ENCODE data around the gene DIS3L2. TPM values are rescaled to one million over a fixed set of nuclear protein-coding genes. Genes with fewer than 3 reads are reported as not detected.

The DIS3L2 gene
- total and polyA plus RNA-seq, 10 donors = 9.1 to 59.8 (median 35.4) TPM

DNA sequence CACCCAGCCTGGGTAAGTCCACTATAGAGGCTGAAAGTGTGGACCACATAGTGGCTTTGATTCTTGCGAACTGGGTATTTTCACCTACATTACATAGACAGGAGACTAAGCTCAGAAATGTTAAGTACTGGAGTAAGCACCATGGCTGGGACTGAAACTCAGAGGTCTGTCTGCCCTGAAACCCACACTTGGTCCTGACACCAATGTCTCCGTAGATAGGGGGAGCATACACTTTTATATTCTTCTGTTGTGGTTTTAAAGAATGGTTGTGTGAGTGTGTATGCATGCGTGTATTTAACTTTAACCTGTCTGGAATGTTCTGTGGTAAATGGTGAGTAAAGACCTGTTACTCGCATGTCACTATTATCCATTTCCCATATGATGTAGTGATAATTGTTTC lies 25.0 kb upstream of the DIS3L2 start:
- 59 to 84% (median 75%) methylated on average over 4 of the region's 4 CpGs for WGBS, 5 donors
- Histone ChIP-seq H3K9me3 (no peaks in the 10 kb centered on the region), H3K27me3 (replicated peaks in 1 of 7) (peaks cover 0 to 2% (median 0%) of the 10 kb centered on the region in 7 donors), H3K4me1 (no peaks in the 10 kb centered on the region), H3K27ac (no peak overlapping the region), H3K4me3 (no peak overlapping the region), H3K36me3 (no peaks in the 10 kb centered on the region)
- intact Hi-C loops (cut with DNase I; ENCODE audit: low total_unique reads) = no loop called here
- TF ChIP-seq, protein P1, sequence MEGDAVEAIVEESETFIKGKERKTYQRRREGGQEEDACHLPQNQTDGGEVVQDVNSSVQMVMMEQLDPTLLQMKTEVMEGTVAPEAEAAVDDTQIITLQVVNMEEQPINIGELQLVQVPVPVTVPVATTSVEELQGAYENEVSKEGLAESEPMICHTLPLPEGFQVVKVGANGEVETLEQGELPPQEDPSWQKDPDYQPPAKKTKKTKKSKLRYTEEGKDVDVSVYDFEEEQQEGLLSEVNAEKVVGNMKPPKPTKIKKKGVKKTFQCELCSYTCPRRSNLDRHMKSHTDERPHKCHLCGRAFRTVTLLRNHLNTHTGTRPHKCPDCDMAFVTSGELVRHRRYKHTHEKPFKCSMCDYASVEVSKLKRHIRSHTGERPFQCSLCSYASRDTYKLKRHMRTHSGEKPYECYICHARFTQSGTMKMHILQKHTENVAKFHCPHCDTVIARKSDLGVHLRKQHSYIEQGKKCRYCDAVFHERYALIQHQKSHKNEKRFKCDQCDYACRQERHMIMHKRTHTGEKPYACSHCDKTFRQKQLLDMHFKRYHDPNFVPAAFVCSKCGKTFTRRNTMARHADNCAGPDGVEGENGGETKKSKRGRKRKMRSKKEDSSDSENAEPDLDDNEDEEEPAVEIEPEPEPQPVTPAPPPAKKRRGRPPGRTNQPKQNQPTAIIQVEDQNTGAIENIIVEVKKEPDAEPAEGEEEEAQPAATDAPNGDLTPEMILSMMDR (IDR thresholded peaks at IDR 0.05 in 8 of 11, conservative IDR thresholded peaks at IDR 0.05 in 3 of 11) = no peak
- TF ChIP-seq POLR2AphosphoS5 (IDR thresholded peaks at IDR 0.05) (no peak), POLR2A (IDR thresholded peaks at IDR 0.05) (no peak)
- no peak for DNase-seq

GRCh38 chr2:231937057-231937456 lies 24.5 kb upstream of the DIS3L2 start:
- no peaks in the 10 kb centered on the region for H3K36me3 ChIP-seq
- no peaks in the 10 kb centered on the region for H3K9me3 ChIP-seq
- intact Hi-C loops (cut with DNase I; ENCODE audit: low total_unique reads) = no loop called here
- no peaks in the 10 kb centered on the region for H3K27me3 ChIP-seq (replicated peaks in 1 of 7)
- no peak overlapping the region for H3K27ac ChIP-seq
- no peak for DNase-seq
- 89 to 95% (median 95%) methylated on average over 7 of the region's 7 CpGs for WGBS, 5 donors
- TF ChIP-seq, protein P1 (IDR thresholded peaks at IDR 0.05 in 8 of 11, conservative IDR thresholded peaks at IDR 0.05 in 3 of 11) = no peak
- TF ChIP-seq POLR2AphosphoS5 (IDR thresholded peaks at IDR 0.05) = no peak
- H3K4me1 ChIP-seq = no peaks in the 10 kb centered on the region
- no peak overlapping the region for H3K4me3 ChIP-seq

DNA sequence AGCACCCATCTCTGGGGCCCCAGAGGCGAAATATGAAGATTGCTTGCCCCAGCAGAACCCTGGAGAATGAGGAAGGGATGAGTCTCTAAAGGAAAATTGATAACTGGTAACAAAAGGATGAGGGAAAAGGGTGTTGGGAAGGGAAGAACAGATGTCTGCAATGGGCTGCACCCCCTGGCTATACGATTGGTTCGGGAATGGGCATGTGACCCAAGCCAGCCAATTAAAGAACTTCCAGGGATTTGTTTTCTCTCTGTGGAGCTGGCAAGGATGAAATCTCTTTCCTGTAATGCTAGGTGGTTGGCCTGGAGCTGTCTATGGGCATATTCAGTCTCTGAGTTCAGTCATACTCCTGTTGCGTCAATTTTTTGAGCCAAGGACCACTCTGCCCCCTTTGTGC lies 22.5 kb upstream of the DIS3L2 start:
- no peak overlapping the region for H3K27ac ChIP-seq
- H3K9me3 ChIP-seq = no peaks in the 10 kb centered on the region
- H3K36me3 ChIP-seq = no peaks in the 10 kb centered on the region
- no peak overlapping the region for H3K4me3 ChIP-seq
- no peaks in the 10 kb centered on the region for H3K4me1 ChIP-seq
- no peaks in the 10 kb centered on the region for H3K27me3 ChIP-seq (replicated peaks in 1 of 7)
- WGBS, 5 donors = 86 to 98% (median 94%) methylated on average over 4 of the region's 4 CpGs
- TF ChIP-seq, protein P1 (IDR thresholded peaks at IDR 0.05 in 8 of 11, conservative IDR thresholded peaks at IDR 0.05 in 3 of 11) = no peak
- TF ChIP-seq POLR2A (IDR thresholded peaks at IDR 0.05) = no peak
- no peak for TF ChIP-seq POLR2AphosphoS5 (IDR thresholded peaks at IDR 0.05)
- intact Hi-C loops (cut with DNase I; ENCODE audit: low total_unique reads) = no loop called here
- no peak for DNase-seq

DNA sequence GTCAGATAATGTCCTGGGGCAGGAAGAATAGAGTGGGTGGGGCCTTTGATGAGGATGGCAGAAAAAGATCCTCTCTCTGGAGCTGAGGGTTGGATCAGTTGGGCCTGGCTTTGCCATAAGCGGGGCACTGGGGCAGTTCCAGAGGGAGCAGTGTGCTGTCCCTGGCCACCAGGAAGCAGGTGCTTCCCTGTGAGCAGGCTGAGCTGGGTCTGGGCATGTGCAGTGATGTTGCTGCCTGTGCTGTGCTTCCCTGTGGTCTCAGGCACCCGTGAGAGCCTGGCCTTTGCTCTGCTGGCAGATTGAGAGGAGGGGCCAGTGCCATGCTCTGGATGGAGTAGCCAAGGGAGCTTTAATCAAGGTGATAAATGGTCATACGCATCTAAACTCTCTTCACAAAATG lies 20.7 kb upstream of the DIS3L2 start:
- peak overlapping the region in 2 of 8 donors; percentile 14 to 31 for H3K27ac ChIP-seq
- peak; percentile 72 to 81 (median 80) for TF ChIP-seq POLR2AphosphoS5 (IDR thresholded peaks at IDR 0.05)
- no peak for TF ChIP-seq POLR2A (IDR thresholded peaks at IDR 0.05)
- TF ChIP-seq, protein P1 (IDR thresholded peaks at IDR 0.05 in 8 of 11, conservative IDR thresholded peaks at IDR 0.05 in 3 of 11) = no peak
- intact Hi-C loops (cut with DNase I; ENCODE audit: low total_unique reads) = no loop called here
- H3K9me3 ChIP-seq = no peaks in the 10 kb centered on the region
- H3K36me3 ChIP-seq = no peaks in the 10 kb centered on the region
- WGBS, 5 donors = 33 to 49% (median 37%) methylated on average over 3 of the region's 3 CpGs
- no peaks in the 10 kb centered on the region for H3K27me3 ChIP-seq (replicated peaks in 1 of 7)
- H3K4me1 ChIP-seq = no peaks in the 10 kb centered on the region
- no peak for DNase-seq
- no peak overlapping the region for H3K4me3 ChIP-seq
